GM12878 (cell line): ENCODE results near the gene ATF3. TPM values are rescaled to one million over a fixed set of nuclear protein-coding genes. Genes with fewer than 3 reads are reported as not detected.
A peak's percentile ranks its signal among the peaks of the same experiment; 100 is the strongest.

ENCODE experiments used
- BMI1 ChIP-seq: fragments of 450-650 bp; IDR thresholded peaks from 2 replicates; pipeline ENCODE4 v1.6.1; 2016; ENCODE audit warnings: mild to moderate bottlenecking, moderate library complexity, borderline replicate concordance
- BRCA1 ChIP-seq: IDR thresholded peaks from 2 replicates; pipeline ENCODE4 v1.6.1; 2011; ENCODE audit warnings: low read depth, low read length, improper control_type of control experiment
- CREM ChIP-seq: IDR thresholded peaks from 2 replicates; pipeline ENCODE4 v1.6.1; 2014; ENCODE audit warnings: antibody characterized with exemption, low read depth
- E2F4 ChIP-seq: IDR thresholded peaks from 2 replicates; pipeline ENCODE4 v1.6.1; 2012; ENCODE audit warnings: low read depth, low read length, improper control_type of control experiment
- EGR1 ChIP-seq, 2 experiments: IDR thresholded peaks; 1 replicate in 1 of 2; 2 replicates in 1 of 2; pipeline ENCODE4 v1.6.1; 2011 to 2012; ENCODE audit warnings: low read depth in 2 of 2, low read length in 2 of 2, borderline replicate concordance in 1 of 2, mild to moderate bottlenecking in 1 of 2, moderate library complexity in 1 of 2
- ELK1 ChIP-seq: IDR thresholded peaks from 2 replicates; pipeline ENCODE4 v1.6.1; 2012; ENCODE audit warnings: low read depth, low read length, improper control_type of control experiment
- ETV6 ChIP-seq, 2 experiments: fragments of 450-650 bp in 1 of 2; IDR thresholded peaks in 1 of 2; conservative IDR thresholded peaks in 1 of 2; 2 replicates each; pipeline ENCODE4 v1.6.1; 2014; ENCODE audit warnings: antibody characterized with exemption in 1 of 2, borderline replicate concordance in 1 of 2, low read depth in 1 of 2, mild to moderate bottlenecking in 1 of 2, moderate library complexity in 1 of 2
- HDAC2 ChIP-seq: fragments of 200-600 bp; sonication (generic); IDR thresholded peaks from 2 replicates; pipeline ENCODE4 v1.6.1; 2017
- IKZF2 ChIP-seq, 2 experiments: fragments of 450-650 bp; IDR thresholded peaks; 2 replicates each; pipeline ENCODE4 v1.6.1; 2017; ENCODE audit warnings: mild to moderate bottlenecking in 2 of 2, moderate library complexity in 2 of 2
- KDM1A ChIP-seq: fragments of 200-600 bp; sonication (generic); IDR thresholded peaks from 2 replicates; pipeline ENCODE4 v1.6.1; 2016; ENCODE audit warnings: borderline replicate concordance
- LARP7 ChIP-seq: fragments of 450-650 bp; IDR thresholded peaks from 2 replicates; pipeline ENCODE4 v1.6.1; 2017; ENCODE audit warnings: mild to moderate bottlenecking
- MYC ChIP-seq: IDR thresholded peaks from 2 replicates; pipeline ENCODE4 v1.6.1; 2011; ENCODE audit warnings: mild to moderate bottlenecking, low read length, moderate library complexity, inconsistent platforms; ENCODE audit not compliant: insufficient read depth, insufficient replicate concordance, insufficient read length, severe bottlenecking
- NR2F1 ChIP-seq: fragments of 450-650 bp; conservative IDR thresholded peaks from 2 replicates; pipeline ENCODE4 v1.6.1; 2017; ENCODE audit warnings: mild to moderate bottlenecking
- PAX5 ChIP-seq: IDR thresholded peaks from 2 replicates; pipeline ENCODE4 v1.6.1; 2011; ENCODE audit warnings: low read depth, low read length, borderline replicate concordance
- POLR2AphosphoS5 ChIP-seq: IDR thresholded peaks from 2 replicates; pipeline ENCODE4 v1.6.1; 2011; ENCODE audit warnings: mild to moderate bottlenecking, low read length, inconsistent platforms
- RAD21 ChIP-seq: IDR thresholded peaks from 2 replicates; pipeline ENCODE4 v1.6.1; 2011; ENCODE audit warnings: mild to moderate bottlenecking, low read depth, low read length, moderate library complexity; ENCODE audit not compliant: insufficient read depth
- RCOR1 ChIP-seq: conservative IDR thresholded peaks from 2 replicates; pipeline ENCODE4 v1.6.1; 2012; ENCODE audit warnings: low read depth, low read length, improper control_type of control experiment
- SMAD1 ChIP-seq: fragments of 450-650 bp; IDR thresholded peaks from 2 replicates; pipeline ENCODE4 v1.6.1; 2018; ENCODE audit warnings: mild to moderate bottlenecking, low read depth; ENCODE audit not compliant: partially characterized antibody
- SMC3 ChIP-seq: IDR thresholded peaks from 2 replicates; pipeline ENCODE4 v1.6.1; 2011; ENCODE audit warnings: low read length, improper control_type of control experiment, borderline replicate concordance
- SP1 ChIP-seq: IDR thresholded peaks from one replicate; pipeline ENCODE4 v1.6.1; 2011; ENCODE audit warnings: low read depth, low read length
- TARDBP ChIP-seq: IDR thresholded peaks from 2 replicates; pipeline ENCODE4 v1.6.1; 2016; ENCODE audit warnings: borderline replicate concordance
- TCF3 ChIP-seq: IDR thresholded peaks from 2 replicates; pipeline ENCODE4 v1.6.1; 2012; ENCODE audit warnings: low read depth, mild to moderate bottlenecking, low read length, borderline replicate concordance; ENCODE audit not compliant: insufficient read depth
- polyA plus RNA-seq, 11 experiments: library from polyadenylated mRNA; depleted of rRNA in 4 of 11; unstranded in 6 of 11; stranded (reverse) in 5 of 11; fragments of >200 nt; fragmentation: Nextera tagmentation in 4 of 11; fragmentation: Illumina TruSeq in 1 of 11; extraction: Ambion mirVana in 4 of 11; extraction: Trizol in 1 of 11; gene quantifications; 1 replicate in 1 of 11; 2 replicates in 10 of 11; pipeline versions ENCODE4 v1.2.1 to v1.2.3, GENCODE V29; 2011 to 2016; ENCODE audit warnings: inconsistent platforms in 2 of 11, missing spikeins in 2 of 11, low read depth in 1 of 11
- total RNA-seq, 4 experiments: library from RNA; depleted of rRNA in 3 of 4; stranded (reverse); fragments of >200 nt in 3 of 4; fragmentation: Illumina TruSeq in 1 of 4; extraction: Trizol in 1 of 4; gene quantifications; 2 replicates each; pipeline versions ENCODE4 v1.2.1 to v1.2.3, GENCODE V29; 2013 to 2021
- TF ChIP-seq, protein P1 (sequence below): fragments of 450-650 bp; IDR thresholded peaks from 2 replicates; pipeline ENCODE4 v1.6.1; 2016; ENCODE audit warnings: mild to moderate bottlenecking
- TF ChIP-seq, protein P2 (sequence below): fragments of 450-650 bp; IDR thresholded peaks from 2 replicates; pipeline ENCODE4 v1.6.1; 2018; ENCODE audit warnings: borderline replicate concordance, mild to moderate bottlenecking; ENCODE audit not compliant: partially characterized antibody

The ATF3 gene
- total and polyA plus RNA-seq, 10 of the 15 experiments (the other 5 are each of a cell fraction or from before 2014, with no cell fraction given), result 3.0 to 13.9 (median 8.3) TPM

- TF ChIP-seq E2F4 (0 out of 2 replicates have a peak, but pooled peaks have one; percentile 14), RAD21 (peak; percentile 94), POLR2AphosphoS5 (no peak), MYC (no peak), BRCA1 (no peak), TCF3 (peak; percentile 60; the same call in 1 of the 2 replicates), IKZF2 (IDR thresholded peaks at IDR 0.05) (peak; percentile 30 to 57; a peak in 2 of 4 replicates), SMC3 (peak; percentile 97), NR2F1 (no peak; the same call in 1 of the 2 replicates), ETV6 (conservative IDR thresholded peaks at IDR 0.05 in 1 of 2, IDR thresholded peaks at IDR 0.05 in 1 of 2; ENCODE audit: borderline replicate concordance in 1 of 2, low read depth in 1 of 2) (no peak), HDAC2 (no peak), SP1 (peak; percentile 18), ELK1 (no peak), CREM (no peak), PAX5 (no peak), KDM1A (no peak), TARDBP (no peak), LARP7 (0 out of 2 replicates have a peak, but pooled peaks have one; percentile 52), RCOR1 (no peak), SMAD1 (no peak), EGR1 (IDR thresholded peaks at IDR 0.05; ENCODE audit: borderline replicate concordance in 1 of 2, low read depth in 2 of 2, low read length in 2 of 2) (no peak), BMI1 (no peak)
- TF ChIP-seq, protein P1, sequence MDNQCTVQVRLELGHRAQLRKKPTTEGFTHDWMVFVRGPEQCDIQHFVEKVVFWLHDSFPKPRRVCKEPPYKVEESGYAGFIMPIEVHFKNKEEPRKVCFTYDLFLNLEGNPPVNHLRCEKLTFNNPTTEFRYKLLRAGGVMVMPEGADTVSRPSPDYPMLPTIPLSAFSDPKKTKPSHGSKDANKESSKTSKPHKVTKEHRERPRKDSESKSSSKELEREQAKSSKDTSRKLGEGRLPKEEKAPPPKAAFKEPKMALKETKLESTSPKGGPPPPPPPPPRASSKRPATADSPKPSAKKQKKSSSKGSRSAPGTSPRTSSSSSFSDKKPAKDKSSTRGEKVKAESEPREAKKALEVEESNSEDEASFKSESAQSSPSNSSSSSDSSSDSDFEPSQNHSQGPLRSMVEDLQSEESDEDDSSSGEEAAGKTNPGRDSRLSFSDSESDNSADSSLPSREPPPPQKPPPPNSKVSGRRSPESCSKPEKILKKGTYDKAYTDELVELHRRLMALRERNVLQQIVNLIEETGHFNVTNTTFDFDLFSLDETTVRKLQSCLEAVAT, result 0 out of 2 replicates have a peak, but pooled peaks have one; percentile 42
- TF ChIP-seq, protein P2, sequence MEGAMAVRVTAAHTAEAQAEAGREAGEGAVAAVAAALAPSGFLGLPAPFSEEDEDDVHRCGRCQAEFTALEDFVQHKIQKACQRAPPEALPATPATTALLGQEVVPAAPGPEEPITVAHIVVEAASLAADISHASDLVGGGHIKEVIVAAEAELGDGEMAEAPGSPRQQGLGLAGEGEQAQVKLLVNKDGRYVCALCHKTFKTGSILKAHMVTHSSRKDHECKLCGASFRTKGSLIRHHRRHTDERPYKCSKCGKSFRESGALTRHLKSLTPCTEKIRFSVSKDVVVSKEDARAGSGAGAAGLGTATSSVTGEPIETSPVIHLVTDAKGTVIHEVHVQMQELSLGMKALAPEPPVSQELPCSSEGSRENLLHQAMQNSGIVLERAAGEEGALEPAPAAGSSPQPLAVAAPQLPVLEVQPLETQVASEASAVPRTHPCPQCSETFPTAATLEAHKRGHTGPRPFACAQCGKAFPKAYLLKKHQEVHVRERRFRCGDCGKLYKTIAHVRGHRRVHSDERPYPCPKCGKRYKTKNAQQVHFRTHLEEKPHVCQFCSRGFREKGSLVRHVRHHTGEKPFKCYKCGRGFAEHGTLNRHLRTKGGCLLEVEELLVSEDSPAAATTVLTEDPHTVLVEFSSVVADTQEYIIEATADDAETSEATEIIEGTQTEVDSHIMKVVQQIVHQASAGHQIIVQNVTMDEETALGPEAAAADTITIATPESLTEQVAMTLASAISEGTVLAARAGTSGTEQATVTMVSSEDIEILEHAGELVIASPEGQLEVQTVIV, result no peak
Measured at GRCh38 chr1:212665241-212666115, 56.9 kb downstream of the ATF3 start (continued).
